ACC112 (cell line): ENCODE data around the gene TNPO1.
"Not testable (repeated sequence)": the region's sequence is repeated elsewhere in the genome, so short reads cannot be mapped to it uniquely, and the experiment has no call there.

Experiments used
- H2AFZ ChIP-seq: fragments of 200-600 bp; sonication (generic); one replicate; pipeline ENCODE4 v1.6.0; 2017; ENCODE audit warnings: antibody characterized with exemption, low read length; ENCODE audit not compliant: unreplicated experiment
- H3K27ac ChIP-seq: fragments of 200-600 bp; sonication (generic); 2 replicates; pipeline ENCODE4 v1.5.1; 2014; ENCODE audit warnings: low read depth, mild to moderate bottlenecking, antibody characterized with exemption, low read length, moderate library complexity
- H3K27me3 ChIP-seq: fragments of 200-600 bp; sonication (generic); 2 replicates; pipeline ENCODE4 v1.6.1; 2014; ENCODE audit warnings: mild to moderate bottlenecking, antibody characterized with exemption, low read length, moderate library complexity, mixed read lengths; ENCODE audit not compliant: insufficient read depth
- H3K36me3 ChIP-seq: fragments of 200-600 bp; sonication (generic); 2 replicates; pipeline ENCODE4 v1.6.1; 2016; ENCODE audit warnings: mild to moderate bottlenecking, antibody characterized with exemption, low read length, moderate library complexity, mixed read lengths; ENCODE audit not compliant: insufficient read depth
- H3K4me1 ChIP-seq: fragments of 200-600 bp; sonication (generic); one replicate; pipeline ENCODE4 v1.6.1; 2016; ENCODE audit warnings: low read length, mixed read lengths; ENCODE audit not compliant: insufficient read depth, unreplicated experiment, control insufficient read depth
- H3K4me3 ChIP-seq: fragments of 200-600 bp; sonication (generic); 2 replicates; pipeline ENCODE4 v1.5.1; 2014; ENCODE audit warnings: mild to moderate bottlenecking, low read depth, low read length
- H3K79me2 ChIP-seq: fragments of 200-600 bp; sonication (generic); one replicate; pipeline ENCODE4 v1.6.0; 2016; ENCODE audit warnings: low read length; ENCODE audit not compliant: control insufficient read depth, unreplicated experiment, insufficient read depth

Gene TNPO1

DNA sequence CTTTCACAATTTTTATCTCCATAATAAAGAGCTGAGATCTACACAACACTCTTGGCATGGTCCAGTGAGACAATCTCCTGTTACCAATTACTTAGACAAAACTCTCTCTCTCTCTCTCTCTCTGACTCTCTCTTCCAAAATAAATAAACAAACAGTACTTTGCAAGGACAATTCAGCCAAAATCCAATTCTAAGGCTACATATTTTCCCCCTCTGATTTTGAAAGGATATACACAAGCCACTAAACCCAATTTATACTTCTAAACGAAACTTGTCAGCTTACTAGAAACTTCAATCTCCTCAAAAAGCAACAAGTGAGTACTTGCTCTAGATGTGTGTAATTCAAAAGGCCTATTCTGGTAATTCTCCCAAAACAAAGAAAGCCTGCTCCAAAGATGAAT, 26.3 kb upstream of the TNPO1 start:
- no peak overlapping the region for H2AFZ ChIP-seq
- H3K27me3 ChIP-seq, result no peaks in the 10 kb centered on the region

GRCh38 chr5:72792662-72793061, 23.8 kb upstream of the TNPO1 start:
- H3K4me1 ChIP-seq, H3K36me3 ChIP-seq, H3K27ac ChIP-seq, H3K79me2 ChIP-seq, H3K27me3 ChIP-seq, H3K4me3 ChIP-seq, H2AFZ ChIP-seq: not testable (repeated sequence)

More for the DNA sequence above, 26.3 kb upstream of the TNPO1 start:
- Histone ChIP-seq H3K4me1 (no peaks in the 10 kb centered on the region), H3K4me3 (no peak overlapping the region), H3K36me3 (no peaks in the 10 kb centered on the region), H3K27ac (no peak overlapping the region), H3K79me2 (no peaks in the 10 kb centered on the region)

- Histone ChIP-seq H3K36me3 (no peaks in the 10 kb centered on the region), H3K4me3 (no peak overlapping the region), H3K27me3 (no peaks in the 10 kb centered on the region), H3K79me2 (no peaks in the 10 kb centered on the region), H2AFZ (peak overlapping the region; percentile 27), H3K4me1 (no peaks in the 10 kb centered on the region), H3K27ac (no peak overlapping the region)
Observed at GRCh38 chr5:72796001-72796400, 20.5 kb upstream of the TNPO1 start.

DNA sequence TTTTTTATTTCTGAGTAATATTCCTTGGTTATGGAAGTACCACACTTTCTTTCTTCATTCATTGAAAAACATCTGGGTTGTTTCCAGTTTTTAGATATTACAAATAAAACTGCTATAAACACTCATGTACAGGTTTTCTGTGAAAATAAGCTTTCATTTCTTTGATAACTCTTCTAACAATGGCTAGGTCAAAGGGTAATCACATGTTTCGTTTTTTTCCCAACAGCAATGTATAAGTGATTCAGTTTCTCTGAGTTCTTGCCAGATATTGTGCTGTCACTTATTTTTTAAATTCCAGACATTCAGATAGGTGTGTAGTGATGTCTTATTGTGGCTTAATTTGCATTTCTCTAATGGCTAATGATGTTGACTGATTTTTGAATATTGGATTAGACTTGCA, 16.7 kb upstream of the TNPO1 start:
- Histone ChIP-seq H3K27ac (no peak overlapping the region), H3K4me1 (no peaks in the 10 kb centered on the region), H2AFZ (no peak overlapping the region), H3K36me3 (no peaks in the 10 kb centered on the region), H3K79me2 (no peaks in the 10 kb centered on the region), H3K4me3 (no peak overlapping the region), H3K27me3 (no peaks in the 10 kb centered on the region)

DNA sequence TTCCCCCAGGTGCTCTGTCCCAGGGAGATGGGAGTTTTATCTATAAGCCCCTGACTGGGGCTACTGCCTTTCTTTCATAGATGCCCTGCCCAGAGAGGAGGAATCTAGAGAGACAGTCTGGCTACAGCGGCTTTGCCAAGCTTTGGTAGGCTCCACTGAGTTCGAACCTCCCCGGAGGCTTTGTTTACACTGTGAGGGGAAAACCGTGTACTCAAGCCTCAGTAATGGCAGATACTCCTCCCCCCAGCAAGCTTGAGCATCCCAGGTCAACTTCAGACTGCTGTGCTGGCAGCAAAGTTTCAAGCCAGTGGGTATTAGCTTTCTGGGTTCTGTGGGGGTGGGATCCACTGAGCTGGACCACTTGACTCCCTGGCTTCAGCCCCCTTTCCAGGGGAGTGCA, 7.8 kb upstream of the TNPO1 start:
- not testable (repeated sequence) for H3K4me1 ChIP-seq, H3K79me2 ChIP-seq, H3K27me3 ChIP-seq, H3K36me3 ChIP-seq, H2AFZ ChIP-seq, H3K27ac ChIP-seq, H3K4me3 ChIP-seq

DNA sequence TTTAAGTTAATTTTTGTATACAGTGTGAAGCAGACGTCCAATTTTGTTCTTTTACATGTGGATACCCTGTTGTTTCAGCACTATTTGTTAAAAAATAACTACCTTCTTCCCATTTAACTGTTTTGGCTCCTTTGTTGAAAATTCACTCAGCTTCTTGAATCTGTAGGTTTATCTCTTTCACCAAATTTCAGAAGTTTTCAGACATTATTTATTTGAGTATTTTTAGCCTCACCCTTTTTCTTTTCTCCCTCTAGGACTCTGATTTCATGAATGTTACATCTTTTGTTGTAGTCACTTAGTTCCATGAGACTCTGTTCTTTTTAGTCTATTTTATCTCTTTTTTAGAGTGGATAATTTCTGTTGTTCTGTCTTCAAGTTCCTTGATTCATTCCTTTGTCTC, 4.6 kb upstream of the TNPO1 start:
- Histone ChIP-seq H3K4me1 (peaks cover 4% of the 10 kb centered on the region), H3K36me3 (no peaks in the 10 kb centered on the region), H3K27me3 (no peaks in the 10 kb centered on the region), H3K4me3 (no peak overlapping the region), H3K27ac (no peak overlapping the region), H2AFZ (no peak overlapping the region), H3K79me2 (peaks cover 3% of the 10 kb centered on the region)

- Histone ChIP-seq H3K4me1 (peaks cover 4% of the 10 kb centered on the region), H3K4me3 (no peak overlapping the region), H3K27ac (no peak overlapping the region), H3K36me3 (no peaks in the 10 kb centered on the region), H3K27me3 (no peaks in the 10 kb centered on the region), H2AFZ (no peak overlapping the region), H3K79me2 (peaks cover 10% of the 10 kb centered on the region)
Observed at GRCh38 chr5:72812488-72812887, 4.0 kb upstream of the TNPO1 start.

DNA sequence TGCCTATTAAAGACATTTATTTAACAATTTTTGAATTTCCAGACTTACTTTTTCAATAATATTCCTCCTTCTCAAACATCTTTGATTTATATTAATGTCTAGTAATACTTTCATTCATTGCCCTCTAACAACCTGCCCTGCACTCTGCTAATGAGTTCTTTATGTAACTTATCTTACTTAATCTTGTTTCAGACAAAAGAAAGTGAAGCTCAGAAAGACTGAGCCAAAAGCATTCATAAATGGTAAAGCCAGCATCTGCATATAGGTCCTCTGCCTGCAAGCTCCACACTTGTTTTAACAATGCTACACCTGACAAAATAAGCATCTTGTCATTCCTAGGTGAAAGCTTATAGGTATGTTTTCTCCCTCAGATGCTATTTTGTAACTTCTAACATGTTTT, 2.4 kb upstream of the TNPO1 start:
- no peaks in the 10 kb centered on the region for H3K27me3 ChIP-seq
- peaks cover 10% of the 10 kb centered on the region for H3K4me1 ChIP-seq
- no peak overlapping the region for H3K4me3 ChIP-seq
- no peaks in the 10 kb centered on the region for H3K36me3 ChIP-seq
- peaks cover 26% of the 10 kb centered on the region for H3K79me2 ChIP-seq
- H3K27ac ChIP-seq, result no peak overlapping the region
- H2AFZ ChIP-seq, result peak overlapping the region; percentile 63

DNA sequence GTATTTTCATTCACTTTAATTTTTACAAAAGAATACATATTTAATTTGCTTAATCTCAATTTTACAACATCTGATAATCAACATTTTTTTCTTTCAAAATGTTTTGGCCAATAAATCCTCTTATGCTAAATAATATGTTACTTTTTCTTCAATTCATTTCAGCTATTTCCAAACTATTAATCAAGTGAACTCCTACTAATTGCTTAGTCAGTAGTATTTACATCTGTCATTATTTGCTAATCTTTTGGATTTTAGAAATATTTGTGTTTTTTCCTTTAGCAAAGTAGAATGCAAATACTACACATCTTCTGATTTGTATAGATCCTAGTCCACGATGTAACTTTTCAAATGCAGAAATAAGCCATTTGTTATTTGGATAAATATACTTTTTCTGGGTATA, 1.6 kb upstream of the TNPO1 start:
- Histone ChIP-seq H3K27me3 (no peaks in the 10 kb centered on the region), H3K27ac (peak overlapping the region; percentile 22), H3K79me2 (peaks cover 34% of the 10 kb centered on the region), H2AFZ (no peak overlapping the region), H3K4me1 (peaks cover 17% of the 10 kb centered on the region), H3K4me3 (peak overlapping the region; percentile 97), H3K36me3 (no peaks in the 10 kb centered on the region)

DNA sequence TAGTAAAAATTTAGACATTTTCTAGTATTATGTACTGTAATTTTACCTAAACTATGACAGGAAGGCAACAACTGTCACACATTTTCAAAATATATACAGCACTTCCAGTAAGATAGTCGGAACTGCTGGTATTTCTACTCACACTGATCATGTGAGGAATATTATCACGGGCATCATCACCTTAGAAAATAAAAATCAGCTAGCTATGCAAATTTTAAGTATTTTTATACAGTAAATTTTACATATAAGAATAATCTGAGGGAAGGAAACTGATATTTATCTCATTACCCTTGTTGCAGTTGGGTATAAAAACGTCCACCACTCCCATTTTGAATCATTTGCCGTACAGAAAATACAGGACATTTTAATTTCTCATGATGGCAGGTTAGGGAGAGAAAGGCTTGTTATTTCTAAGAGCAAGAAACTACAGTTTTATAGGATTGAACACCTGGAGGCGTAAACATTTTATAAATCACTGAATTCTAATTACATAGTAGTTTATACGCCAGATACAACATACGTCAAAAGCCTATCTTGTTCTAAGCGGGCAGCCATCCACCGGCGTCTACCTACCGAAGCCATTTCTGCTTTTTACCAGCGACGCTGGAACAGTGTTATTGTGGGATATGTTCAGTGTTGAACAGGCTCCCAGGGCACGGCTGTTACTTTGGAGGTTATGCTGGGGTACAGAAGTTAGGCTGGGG, 729 bp upstream of the TNPO1 start:
- Histone ChIP-seq H3K27me3 (no peaks in the 10 kb centered on the region), H3K27ac (peak overlapping the region; percentile 93), H3K4me1 (peaks cover 20% of the 10 kb centered on the region), H3K36me3 (no peaks in the 10 kb centered on the region), H2AFZ (peak overlapping the region; percentile 93), H3K4me3 (peak overlapping the region; percentile 97), H3K79me2 (peaks cover 42% of the 10 kb centered on the region)

- H3K27ac ChIP-seq, result peak overlapping the region; percentile 93
- H3K4me3 ChIP-seq, result peak overlapping the region; percentile 97
- H3K27me3 ChIP-seq, result no peaks in the 10 kb centered on the region
- H3K36me3 ChIP-seq, result no peaks in the 10 kb centered on the region
- H2AFZ ChIP-seq, result no peak overlapping the region
- peaks cover 33% of the 10 kb centered on the region for H3K4me1 ChIP-seq
- H3K79me2 ChIP-seq, result peaks cover 55% of the 10 kb centered on the region
Observed at GRCh38 chr5:72817076-72817481, 618 bp downstream of the TNPO1 start.
